HCT116 (cell line): ENCODE results near the gene FAM168A. TPM values are rescaled to one million over a fixed set of nuclear protein-coding genes. Genes with fewer than 3 reads are reported as not detected.

Experiments used
- ATAC-seq: fragments of 200-7000 bp; cut with Tn5 transposase; 2 replicates; pipeline ENCODE4 v1.9.1; 2020; ENCODE audit warnings: mild to moderate bottlenecking, moderate library complexity
- BruUV-seq: library from RNA; stranded (reverse); fragments of 400-500 nt; replicated peaks from 2 replicates; lab custom pipeline; 2021; lab: Mats Ljungman, UMichigan
- CTCF ChIA-PET: fragments of 300-600 bp; sonication (Branson Sonifier 250); formaldehyde crosslinking; loops from one replicate; lab custom pipeline; 2021; ENCODE audit warnings: antibody characterized with exemption; lab: Charles Lee
- POLR2A ChIA-PET: fragments of 300-600, 350-600 bp; sonication (Branson Sonifier 250); formaldehyde crosslinking; loops from one replicate; lab custom pipeline; 2021; ENCODE audit warnings: antibody characterized with exemption; lab: Charles Lee
- RAD21 ChIA-PET, 2 experiments: fragments of 300-600 bp; sonication (Branson Sonifier 250); formaldehyde crosslinking; loops; one replicate each; lab custom pipeline; 2023; ENCODE audit warnings: low total read pairs in 2 of 2; ENCODE audit not compliant: uncharacterized antibody in 2 of 2, unreplicated experiment in 2 of 2, low non-redundant PET in 1 of 2; lab: Charles Lee
- DNase-seq: peaks from one replicate; pipeline ENCODE4 v3.0.0-alpha.2; 2010; ENCODE audit warnings: low read depth, low spot score
- H2AFZ ChIP-seq: fragments of 200-600 bp; shearing (Covaris generic), sonication (generic); 2 replicates; pipeline ENCODE4 v1.6.1; 2017; ENCODE audit warnings: low read depth, mixed run types, mixed read lengths, antibody characterized with exemption, low read length; ENCODE audit not compliant: poor library complexity, severe bottlenecking
- H3K27ac ChIP-seq: 2 replicates; pipeline ENCODE4 v1.5.1; 2012; ENCODE audit warnings: low read depth, low read length
- H3K27me3 ChIP-seq: fragments of 200-600 bp; sonication (generic); 2 replicates; pipeline ENCODE4 v1.6.1; 2016; ENCODE audit warnings: mixed run types, low read length, mixed read lengths; ENCODE audit not compliant: insufficient read depth
- H3K36me3 ChIP-seq, 2 experiments: fragments of 200-500 bp in 1 of 2; fragments of 200-600 bp in 1 of 2; sonication (Bioruptor generic) in 1 of 2; sonication (generic) in 1 of 2; 2 replicates each; pipeline versions ENCODE4 v1.5.1 to v1.6.1; 2014 to 2016; ENCODE audit warnings: low read length in 2 of 2, inconsistent platforms in 1 of 2, mixed read lengths in 1 of 2, mixed run types in 1 of 2; ENCODE audit not compliant: insufficient read depth in 2 of 2, control insufficient read depth in 1 of 2
- H3K4me1 ChIP-seq, 2 experiments: fragments of 200-600 bp in 1 of 2; sonication (generic) in 1 of 2; 2 replicates each; pipeline versions ENCODE4 v1.5.1 to v1.6.1; 2012 to 2017; ENCODE audit warnings: low read length in 2 of 2, inconsistent platforms in 1 of 2, mild to moderate bottlenecking in 1 of 2, mixed read lengths in 1 of 2, mixed run types in 1 of 2, moderate library complexity in 1 of 2; ENCODE audit not compliant: insufficient read depth in 2 of 2, control insufficient read depth in 1 of 2
- H3K4me2 ChIP-seq: fragments of 200-600 bp; sonication (generic); 2 replicates; pipeline ENCODE4 v1.6.1; 2017; ENCODE audit warnings: mixed run types, low read length, mixed read lengths
- H3K4me3 ChIP-seq, 2 experiments: fragments of 200-600 bp in 1 of 2; sonication (generic) in 1 of 2; replicated peaks in 1 of 2; 2 replicates each; pipeline ENCODE4 v1.5.1; 2011 to 2016; ENCODE audit warnings: low read length in 2 of 2, control low read depth in 1 of 2, low read depth in 1 of 2, mild to moderate bottlenecking in 1 of 2, mixed read lengths in 1 of 2, mixed run types in 1 of 2
- H3K79me2 ChIP-seq: fragments of 200-600 bp; sonication (generic); 2 replicates; pipeline ENCODE4 v1.6.1; 2017; ENCODE audit warnings: mild to moderate bottlenecking, mixed run types, low read length, moderate library complexity, mixed read lengths; ENCODE audit not compliant: insufficient read depth
- H3K9ac ChIP-seq: fragments of 200-600 bp; sonication (generic); 2 replicates; pipeline ENCODE4 v1.6.1; 2016; ENCODE audit warnings: low read length, mixed read lengths
- H3K9me2 ChIP-seq: fragments of 200-600 bp; sonication (generic), shearing (Covaris generic); 2 replicates; pipeline ENCODE4 v1.6.1; 2017; ENCODE audit warnings: mixed run types, mild to moderate bottlenecking, moderate library complexity; ENCODE audit not compliant: insufficient read depth
- H3K9me3 ChIP-seq, 2 experiments: fragments of 200-500 bp in 1 of 2; fragments of 200-600 bp in 1 of 2; sonication (Bioruptor generic) in 1 of 2; sonication (generic) in 1 of 2; 2 replicates each; pipeline ENCODE4 v1.6.1; 2014 to 2017; ENCODE audit warnings: low read length in 2 of 2, mixed read lengths in 2 of 2, inconsistent platforms in 1 of 2, low read depth in 1 of 2, mild to moderate bottlenecking in 1 of 2, mixed run types in 1 of 2, moderate library complexity in 1 of 2; ENCODE audit not compliant: control insufficient read depth in 1 of 2, insufficient read depth in 1 of 2
- H4K20me1 ChIP-seq: fragments of 200-600 bp; sonication (generic), shearing (Covaris generic); 2 replicates; pipeline ENCODE4 v1.6.1; 2017; ENCODE audit warnings: mixed run types, mild to moderate bottlenecking, moderate library complexity; ENCODE audit not compliant: insufficient read depth
- POLR2AphosphoS5 ChIP-seq: IDR thresholded peaks from 2 replicates; pipeline ENCODE4 v1.6.1; 2011; ENCODE audit warnings: mild to moderate bottlenecking, low read depth, low read length, moderate library complexity
- intact Hi-C: fragments of 100-400 bp; cut with micrococcal nuclease; formaldehyde crosslinking; loops from 2 replicates; pipeline ENCODE4 v1.10.0; 2022
- total RNA-seq: library from RNA; stranded (reverse); gene quantifications from one replicate; pipeline ENCODE4 v1.2.1, GENCODE V29; 2021; ENCODE audit not compliant: unreplicated experiment
- TF ChIP-seq, protein P1 (sequence below): IDR thresholded peaks from 2 replicates; pipeline ENCODE4 v1.6.1; 2012
- TF ChIP-seq, protein P2 (sequence below): IDR thresholded peaks from 2 replicates; pipeline ENCODE4 v1.6.1; 2012; ENCODE audit warnings: low read depth

FAM168A gene
- total RNA-seq, 1 experiment from 2014 or later = 31.5 TPM

DNA sequence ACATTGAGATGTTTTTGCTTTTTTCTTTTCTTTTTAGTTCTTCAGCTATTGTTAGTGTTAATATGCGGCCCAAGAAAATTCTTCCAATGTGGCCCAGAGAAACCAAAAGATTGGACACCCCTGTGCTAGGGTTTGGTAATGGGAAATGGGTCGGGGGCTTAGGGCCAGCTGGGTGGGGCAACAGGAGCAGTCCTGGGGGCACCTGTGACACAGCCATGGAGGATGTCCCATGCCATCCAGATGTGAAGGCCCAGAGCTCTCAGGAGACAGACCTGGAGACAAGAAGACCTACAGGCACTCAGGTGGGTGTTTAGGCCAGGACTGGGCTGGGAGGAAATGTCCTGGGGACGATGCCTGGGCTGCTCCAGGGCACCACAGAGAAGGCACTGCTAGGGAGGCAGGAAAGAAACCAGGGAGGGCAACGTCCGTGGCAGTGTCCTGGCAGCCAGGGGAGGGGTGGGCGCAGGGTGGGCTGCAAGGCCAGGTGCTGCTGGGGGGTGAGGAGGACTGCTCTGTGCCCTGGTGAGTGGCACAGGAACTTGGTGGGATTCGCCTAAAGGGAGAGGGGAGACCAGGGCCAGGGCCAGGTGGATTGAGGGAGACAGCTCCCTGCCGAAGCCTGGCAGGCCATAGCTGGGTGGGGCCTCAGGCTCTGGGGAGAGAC is 200.3 kb downstream of the FAM168A start:
- TF ChIP-seq, protein P1, sequence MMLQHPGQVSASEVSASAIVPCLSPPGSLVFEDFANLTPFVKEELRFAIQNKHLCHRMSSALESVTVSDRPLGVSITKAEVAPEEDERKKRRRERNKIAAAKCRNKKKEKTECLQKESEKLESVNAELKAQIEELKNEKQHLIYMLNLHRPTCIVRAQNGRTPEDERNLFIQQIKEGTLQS = no peak
- 0 out of 2 replicates have a peak, but pooled peaks have one; percentile 26 for TF ChIP-seq POLR2AphosphoS5

DNA sequence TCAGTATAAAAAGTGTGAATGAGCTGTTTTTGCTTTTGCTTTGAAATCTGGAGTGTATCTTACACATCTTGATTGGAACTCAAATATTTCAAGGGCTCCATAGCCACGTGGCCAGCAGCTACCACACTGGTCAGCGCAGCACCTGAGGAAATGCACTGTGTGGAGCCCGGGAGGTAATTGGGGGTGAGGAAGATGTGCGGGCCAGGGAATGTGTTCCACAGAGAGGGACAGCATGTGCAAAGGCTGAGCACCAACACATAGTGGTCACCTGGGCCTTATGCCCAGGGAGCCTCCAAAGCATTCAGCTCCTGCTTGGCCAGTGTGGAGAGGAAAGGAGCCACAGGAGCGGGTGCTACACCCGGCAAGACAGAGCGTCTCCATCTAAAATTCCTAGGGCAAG is 200.9 kb downstream of the FAM168A start:
- CTCF ChIA-PET = interaction anchor here (0.9 to 1.6 kb wide), 4 partner anchors 38 to 534 kb away, joined by 3 to 7 read pairs (median 4); no protein-coding TSS in a partner anchor
- H3K36me3 ChIP-seq = peaks cover 2 to 12% of the 10 kb centered on the region in 2 experiments; a peak in 2 of 4 replicates
- no peak overlapping the region for H2AFZ ChIP-seq
- intact Hi-C loops = no loop called here
- POLR2A ChIA-PET = no interaction called here
- BruUV-seq = no TSS peak
- ATAC-seq = no peak
- H3K27ac ChIP-seq = no peak overlapping the region
- H4K20me1 ChIP-seq = no peaks in the 10 kb centered on the region
- H3K9me2 ChIP-seq = no peaks in the 10 kb centered on the region
- H3K9ac ChIP-seq = no peak overlapping the region
- no peak overlapping the region for H3K4me2 ChIP-seq
- no peaks in the 10 kb centered on the region for H3K9me3 ChIP-seq
- H3K4me3 ChIP-seq = no peak overlapping the region
- RAD21 ChIA-PET = no interaction called here
- no peaks in the 10 kb centered on the region for H3K79me2 ChIP-seq
- no peaks in the 10 kb centered on the region; a peak in 1 of 4 replicates for H3K4me1 ChIP-seq
- TF ChIP-seq, protein P2, sequence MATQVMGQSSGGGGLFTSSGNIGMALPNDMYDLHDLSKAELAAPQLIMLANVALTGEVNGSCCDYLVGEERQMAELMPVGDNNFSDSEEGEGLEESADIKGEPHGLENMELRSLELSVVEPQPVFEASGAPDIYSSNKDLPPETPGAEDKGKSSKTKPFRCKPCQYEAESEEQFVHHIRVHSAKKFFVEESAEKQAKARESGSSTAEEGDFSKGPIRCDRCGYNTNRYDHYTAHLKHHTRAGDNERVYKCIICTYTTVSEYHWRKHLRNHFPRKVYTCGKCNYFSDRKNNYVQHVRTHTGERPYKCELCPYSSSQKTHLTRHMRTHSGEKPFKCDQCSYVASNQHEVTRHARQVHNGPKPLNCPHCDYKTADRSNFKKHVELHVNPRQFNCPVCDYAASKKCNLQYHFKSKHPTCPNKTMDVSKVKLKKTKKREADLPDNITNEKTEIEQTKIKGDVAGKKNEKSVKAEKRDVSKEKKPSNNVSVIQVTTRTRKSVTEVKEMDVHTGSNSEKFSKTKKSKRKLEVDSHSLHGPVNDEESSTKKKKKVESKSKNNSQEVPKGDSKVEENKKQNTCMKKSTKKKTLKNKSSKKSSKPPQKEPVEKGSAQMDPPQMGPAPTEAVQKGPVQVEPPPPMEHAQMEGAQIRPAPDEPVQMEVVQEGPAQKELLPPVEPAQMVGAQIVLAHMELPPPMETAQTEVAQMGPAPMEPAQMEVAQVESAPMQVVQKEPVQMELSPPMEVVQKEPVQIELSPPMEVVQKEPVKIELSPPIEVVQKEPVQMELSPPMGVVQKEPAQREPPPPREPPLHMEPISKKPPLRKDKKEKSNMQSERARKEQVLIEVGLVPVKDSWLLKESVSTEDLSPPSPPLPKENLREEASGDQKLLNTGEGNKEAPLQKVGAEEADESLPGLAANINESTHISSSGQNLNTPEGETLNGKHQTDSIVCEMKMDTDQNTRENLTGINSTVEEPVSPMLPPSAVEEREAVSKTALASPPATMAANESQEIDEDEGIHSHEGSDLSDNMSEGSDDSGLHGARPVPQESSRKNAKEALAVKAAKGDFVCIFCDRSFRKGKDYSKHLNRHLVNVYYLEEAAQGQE = no peak
- 0 out of 2 replicates have a peak, but pooled peaks have one; percentile 23 for TF ChIP-seq POLR2AphosphoS5
- TF ChIP-seq, all 23 proteins: peak for 1
- no peaks in the 10 kb centered on the region for H3K27me3 ChIP-seq
- no peak for DNase-seq

More for the DNA sequence above, 200.3 kb downstream of the FAM168A start:
- Histone ChIP-seq H3K36me3 (peaks cover 2 to 12% of the 10 kb centered on the region in 2 experiments; a peak in 2 of 4 replicates), H3K9ac (no peak overlapping the region), H3K27me3 (no peaks in the 10 kb centered on the region), H3K27ac (no peak overlapping the region), H2AFZ (no peak overlapping the region), H3K4me3 (no peak overlapping the region), H3K79me2 (no peaks in the 10 kb centered on the region), H3K4me1 (no peaks in the 10 kb centered on the region; a peak in 1 of 4 replicates), H3K9me2 (no peaks in the 10 kb centered on the region), H4K20me1 (no peaks in the 10 kb centered on the region), H3K9me3 (no peaks in the 10 kb centered on the region), H3K4me2 (no peak overlapping the region)
- DNase-seq (no peak), ATAC-seq (no peak)
- CTCF ChIA-PET = interaction anchor here (1.3 kb wide), 1 partner anchor 46 kb away, joined by 4 read pairs; no protein-coding TSS in a partner anchor
- RAD21 ChIA-PET = no interaction called here
- intact Hi-C loops = no loop called here
- POLR2A ChIA-PET = no interaction called here
- BruUV-seq = no TSS peak
